ENCODE results near the gene CKS2.
"Not testable (repeated sequence)": the region's sequence is repeated elsewhere in the genome, so short reads cannot be mapped to it uniquely, and the experiment has no call there.

CKS2 gene

GRCh38 chr9:89310475-89311345 lies at the start of gene CKS2:
Gene CKS2 (plus strand): TSS chr9:89311195. CDS start chr9:89311293, 98 bp downstream.
- peak; percentile 99 for DNase-seq

- DNase-seq = no peak
These were observed 37.3 kb upstream of the CKS2 start for GRCh38 chr9:89273528-89274279.

- DNase-seq = peak; percentile 59
These were observed 36.2 kb upstream of the CKS2 start for GRCh38 chr9:89274838-89275237.

GRCh38 chr9:89276040-89276439 lies 35.0 kb upstream of the CKS2 start:
- not testable (repeated sequence) for DNase-seq

DNA sequence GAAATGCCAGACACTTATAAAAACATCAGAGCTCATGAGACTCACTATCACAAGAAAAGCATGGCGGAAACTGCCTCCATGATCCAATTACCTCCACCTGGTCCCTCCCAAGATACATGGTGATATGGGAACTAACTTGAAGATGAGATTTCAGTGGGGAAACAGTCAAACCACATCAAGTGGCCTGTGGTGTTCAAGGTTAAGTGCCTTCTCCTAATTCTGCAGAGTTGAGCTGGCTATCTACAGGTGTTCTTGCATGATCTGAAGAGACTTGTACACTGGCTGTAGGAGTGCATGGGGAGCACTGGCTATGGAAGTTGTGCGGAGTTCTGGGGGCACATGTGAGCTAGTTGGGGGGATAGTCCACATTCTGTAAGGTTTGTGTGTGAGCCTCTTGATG lies 34.0 kb upstream of the CKS2 start:
- no peak for DNase-seq

DNA sequence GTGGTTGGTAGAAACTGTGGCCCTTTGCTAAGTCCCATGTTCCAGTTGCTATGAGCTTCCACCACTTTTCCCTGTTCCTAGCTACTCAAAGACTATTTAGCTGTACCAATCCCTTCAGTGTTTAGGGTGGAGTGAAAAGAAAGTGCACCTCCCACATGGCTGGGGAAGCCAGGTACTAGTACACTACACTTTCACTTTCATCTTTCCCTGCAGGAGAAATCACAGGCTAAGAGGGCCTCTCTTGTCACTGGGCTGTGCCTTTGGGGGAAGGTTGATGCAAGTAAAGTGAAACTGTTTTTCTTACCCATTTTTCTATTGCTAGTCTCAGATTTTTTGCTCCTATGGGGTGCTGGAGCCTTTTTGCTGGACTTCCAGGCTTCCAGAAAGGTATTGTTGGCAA lies 33.5 kb upstream of the CKS2 start:
- peak; percentile 49 for DNase-seq

- DNase-seq = peak; percentile 3
These were observed 32.4 kb upstream of the CKS2 start for GRCh38 chr9:89278551-89278950.

DNA sequence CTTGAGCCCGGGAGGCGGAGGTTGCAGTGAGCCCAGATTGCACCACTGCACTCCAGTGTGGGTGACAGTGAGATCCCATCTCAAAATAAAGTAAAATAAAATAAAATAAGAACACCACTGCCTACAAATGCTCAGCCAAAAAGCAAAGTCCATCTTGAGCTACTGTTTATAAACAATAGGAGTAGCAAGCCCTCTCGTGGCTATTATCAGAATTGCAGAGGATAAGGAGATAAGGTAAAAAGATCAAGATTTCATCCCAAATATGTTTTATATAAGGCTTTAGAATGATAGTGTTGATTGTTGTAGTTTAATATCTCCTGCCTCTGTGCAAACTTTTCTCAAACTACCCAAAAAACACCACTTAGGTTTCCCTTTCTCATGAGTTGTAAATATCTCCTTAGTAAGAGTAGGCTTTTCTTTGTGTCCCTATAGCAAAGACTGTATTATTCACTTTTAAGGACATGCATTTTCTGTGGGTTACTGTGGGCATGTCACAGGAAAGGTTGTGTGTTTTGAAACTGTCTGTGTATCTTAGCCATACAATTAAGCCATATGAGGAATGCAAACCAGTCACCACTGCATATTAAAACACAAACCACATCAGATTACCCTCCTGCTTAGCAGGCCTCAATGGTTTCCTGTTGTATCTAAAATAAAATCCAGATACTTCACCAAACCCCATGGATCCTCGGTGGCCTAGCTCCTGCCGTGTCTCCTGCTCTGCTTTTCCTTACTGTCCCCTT lies 31.8 kb upstream of the CKS2 start:
- DNase-seq = peak; percentile 22

DNA sequence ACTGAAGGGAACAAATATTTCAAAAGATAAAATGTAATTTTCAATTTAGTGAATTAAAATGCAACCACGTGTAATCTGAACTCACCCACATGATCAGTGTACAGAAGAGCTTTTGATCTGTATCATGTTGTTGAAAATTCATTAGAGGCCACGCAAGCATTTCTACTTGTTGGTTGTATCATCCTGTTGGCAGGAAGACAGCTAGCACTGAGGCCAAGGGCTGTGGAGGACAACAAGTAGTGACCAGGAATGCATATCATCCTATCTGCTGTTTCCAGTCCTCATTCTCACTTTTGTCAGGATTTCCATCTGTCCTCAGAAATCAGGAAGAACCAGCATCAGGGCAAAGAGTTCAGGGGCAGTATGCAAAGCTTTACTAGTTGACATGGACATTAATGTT lies 29.9 kb upstream of the CKS2 start:
- no peak for DNase-seq

- DNase-seq = not testable (repeated sequence)
These were observed 28.6 kb upstream of the CKS2 start for GRCh38 chr9:89282248-89282968.

DNA sequence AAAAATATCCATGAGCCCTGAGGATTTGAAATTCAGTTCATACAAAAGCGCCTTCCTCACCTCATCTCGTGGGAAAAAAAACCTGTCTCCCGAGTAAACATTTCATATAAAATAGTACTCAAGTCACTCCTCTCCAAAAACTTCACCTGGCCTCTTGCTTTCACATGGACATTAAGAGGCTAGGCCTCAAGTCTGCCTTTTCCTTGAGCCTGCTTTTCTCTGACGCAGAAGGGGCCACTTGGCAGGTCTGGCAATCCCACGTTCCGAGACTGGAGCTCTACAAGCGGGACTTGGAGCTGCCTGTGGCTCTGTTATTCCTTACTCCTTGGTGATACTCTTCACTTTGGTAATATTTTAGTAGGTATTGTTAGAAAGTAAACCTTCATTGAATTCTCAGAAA lies 26.9 kb upstream of the CKS2 start:
- DNase-seq = no peak

DNA sequence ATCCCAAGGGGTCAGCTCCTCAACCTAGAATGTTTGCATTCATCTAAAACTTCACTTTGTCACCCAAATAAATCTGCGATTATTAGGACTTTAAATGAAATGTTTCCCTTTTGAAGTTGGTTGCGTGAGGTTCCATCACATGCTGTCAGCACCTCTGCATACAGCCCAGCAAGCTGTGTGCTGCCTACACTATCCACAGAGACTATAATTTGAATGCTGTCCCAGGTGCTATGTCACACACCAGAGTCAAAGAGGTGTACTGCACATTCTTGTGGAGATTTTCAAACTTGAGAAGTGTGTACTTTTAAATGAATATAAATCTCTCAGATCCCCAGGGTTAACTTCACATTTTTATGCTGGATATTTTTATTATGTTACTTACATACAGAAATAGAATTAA lies 19.3 kb upstream of the CKS2 start:
- no peak for DNase-seq

DNA sequence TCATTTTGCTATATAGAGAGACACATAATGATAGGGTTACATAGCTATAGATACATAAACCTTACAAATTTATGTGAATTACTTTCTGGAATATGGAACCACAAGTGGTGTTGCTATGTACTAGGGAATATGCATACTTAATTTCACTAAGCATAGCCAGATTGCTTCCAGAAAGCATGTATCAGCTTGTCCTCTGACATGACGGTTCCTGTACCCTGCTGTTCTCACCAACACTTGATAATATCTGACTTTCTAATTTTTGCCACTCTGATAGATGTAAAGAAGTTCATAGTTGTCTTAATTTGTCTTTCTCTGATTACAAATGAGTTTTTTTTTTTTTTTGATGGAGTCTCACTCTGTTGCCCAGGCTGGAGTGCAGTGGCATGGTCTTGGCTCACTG lies 18.0 kb upstream of the CKS2 start:
- DNase-seq = no peak

DNA sequence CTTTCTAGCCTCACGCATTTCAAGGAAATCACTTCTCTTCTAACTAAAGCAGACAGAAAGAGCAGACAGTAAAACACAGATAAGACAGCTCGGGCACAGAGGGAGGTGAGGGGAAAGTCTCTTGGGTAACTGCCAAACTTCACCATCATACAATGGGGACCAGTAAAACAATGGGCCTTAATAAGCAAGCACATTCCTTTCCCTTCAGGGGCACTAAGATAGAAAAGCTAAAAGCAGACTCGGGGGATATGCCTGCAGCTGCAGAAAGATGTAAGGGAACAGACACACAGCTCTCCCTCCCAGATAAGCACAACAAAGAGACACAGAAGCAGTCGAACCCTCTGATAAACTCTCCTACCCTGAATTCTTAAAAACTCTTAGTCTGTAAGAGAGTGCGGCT lies 15.6 kb upstream of the CKS2 start:
- DNase-seq = no peak

- DNase-seq = not testable (repeated sequence)
These were observed 9.0 kb upstream of the CKS2 start for GRCh38 chr9:89301996-89302395.

GRCh38 chr9:89304020-89304833 lies 6.8 kb upstream of the CKS2 start:
- no peak for DNase-seq

DNA sequence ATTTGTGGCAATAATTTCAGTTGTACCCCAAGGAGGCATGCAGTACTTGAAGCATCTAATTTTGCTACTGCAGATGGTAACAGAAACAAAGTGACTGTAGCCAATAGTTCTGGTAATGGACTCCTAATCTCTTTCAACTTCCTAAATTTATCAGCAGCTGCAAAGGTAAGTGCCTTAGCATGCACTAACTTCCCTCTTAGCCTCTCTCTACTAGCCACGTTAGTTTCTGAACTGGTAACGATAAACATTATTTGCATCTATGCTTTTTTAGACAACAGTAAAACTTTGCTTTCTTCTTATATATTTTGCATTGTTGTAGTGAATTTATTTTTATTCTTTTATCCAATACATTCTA lies 6.2 kb upstream of the CKS2 start:
- DNase-seq = no peak

DNA sequence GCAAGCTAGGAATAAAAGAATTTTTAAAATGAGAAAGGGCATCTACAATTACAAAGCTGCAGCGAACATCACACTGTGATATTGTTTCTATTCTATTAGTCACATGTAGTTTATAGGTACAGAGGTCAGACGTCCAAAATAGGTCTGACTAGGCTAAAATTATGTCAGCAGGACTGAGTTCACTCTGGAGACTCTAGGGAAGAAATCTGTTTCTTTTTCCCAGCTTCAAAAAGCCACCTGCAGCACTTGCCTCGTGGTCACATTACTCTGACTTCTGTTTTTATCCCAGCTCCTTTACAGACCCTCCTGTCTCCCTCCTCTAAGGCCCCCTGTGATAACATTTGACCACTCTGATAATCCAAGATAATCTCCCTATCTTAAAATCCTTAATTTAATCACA lies 5.1 kb upstream of the CKS2 start:
- no peak for DNase-seq

DNA sequence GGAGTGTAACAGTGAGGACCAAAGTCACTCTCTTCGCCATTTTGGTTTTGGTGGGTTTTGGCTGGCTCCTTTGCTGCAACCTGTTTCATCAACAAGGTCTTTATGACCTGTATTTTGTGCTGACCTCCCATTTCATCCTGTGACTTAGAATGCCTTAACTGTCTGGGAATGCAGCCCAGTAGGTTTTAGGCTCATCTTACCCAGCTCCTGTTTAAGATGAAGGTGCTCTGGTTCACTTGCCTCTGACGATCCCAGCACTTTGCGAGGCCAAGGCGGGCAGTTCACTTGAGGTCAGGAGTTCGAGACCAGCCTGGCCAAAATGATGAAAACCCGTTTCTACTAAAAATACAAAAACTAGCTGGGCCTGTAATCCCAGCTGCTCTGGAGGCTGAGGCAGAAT lies 1.8 kb upstream of the CKS2 start:
- no peak for DNase-seq

DNA sequence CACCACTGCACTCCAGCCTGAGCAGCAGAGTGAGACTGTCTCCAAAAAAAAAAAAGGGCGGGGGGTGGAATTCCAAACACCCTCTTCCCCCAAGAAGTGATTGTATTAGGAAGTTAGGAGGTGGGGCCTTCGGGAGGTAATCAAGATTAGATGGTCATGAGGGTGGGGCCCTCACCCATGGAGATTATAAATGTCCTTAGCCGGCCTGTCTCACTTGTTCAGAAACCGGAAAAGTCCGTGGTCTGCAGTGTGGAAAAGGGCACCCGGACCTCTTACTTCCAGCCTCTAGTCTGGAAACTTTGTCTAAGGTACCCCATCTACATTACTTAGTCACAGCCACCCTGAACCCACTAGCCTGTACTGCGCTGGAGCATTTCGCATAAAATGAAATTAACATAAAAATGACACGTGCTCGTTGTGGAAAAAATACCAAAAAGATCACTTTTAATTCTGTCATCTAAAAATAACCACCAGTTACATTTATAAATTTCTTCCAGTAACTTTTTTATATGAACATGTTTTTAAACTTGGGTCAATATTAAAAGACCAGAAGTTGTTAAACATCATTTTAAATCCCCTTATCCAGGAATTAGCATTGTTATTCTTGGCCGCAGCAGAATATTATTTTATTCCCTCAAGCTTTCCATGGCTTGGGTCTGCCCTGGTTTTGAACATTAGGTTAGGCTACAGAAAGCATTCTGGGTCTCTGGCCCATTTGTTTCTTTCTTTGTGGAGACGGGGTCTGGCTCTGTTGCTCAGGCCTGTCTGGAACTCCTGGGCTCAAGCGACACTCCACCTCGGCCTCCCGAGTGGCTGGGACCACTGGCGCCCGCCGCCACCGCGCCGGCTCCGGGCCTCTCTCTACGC lies 1.2 kb upstream of the CKS2 start:
- DNase-seq = no peak
